ENCODE results near the gene ZNF837. TPM values are rescaled to one million over a fixed set of nuclear protein-coding genes. Genes with fewer than 3 reads are reported as not detected.
A peak's percentile ranks its signal among the peaks of the same experiment; 100 is the strongest.
"Not testable (repeated sequence)": the region's sequence is repeated elsewhere in the genome, so short reads cannot be mapped to it uniquely, and the experiment has no call there.

Gene ZNF837
- 1 to 10 TPM in 1 of 2 experiments, under 1 TPM in 1; 0.98 to 1.2 TPM for total RNA-seq

DNA sequence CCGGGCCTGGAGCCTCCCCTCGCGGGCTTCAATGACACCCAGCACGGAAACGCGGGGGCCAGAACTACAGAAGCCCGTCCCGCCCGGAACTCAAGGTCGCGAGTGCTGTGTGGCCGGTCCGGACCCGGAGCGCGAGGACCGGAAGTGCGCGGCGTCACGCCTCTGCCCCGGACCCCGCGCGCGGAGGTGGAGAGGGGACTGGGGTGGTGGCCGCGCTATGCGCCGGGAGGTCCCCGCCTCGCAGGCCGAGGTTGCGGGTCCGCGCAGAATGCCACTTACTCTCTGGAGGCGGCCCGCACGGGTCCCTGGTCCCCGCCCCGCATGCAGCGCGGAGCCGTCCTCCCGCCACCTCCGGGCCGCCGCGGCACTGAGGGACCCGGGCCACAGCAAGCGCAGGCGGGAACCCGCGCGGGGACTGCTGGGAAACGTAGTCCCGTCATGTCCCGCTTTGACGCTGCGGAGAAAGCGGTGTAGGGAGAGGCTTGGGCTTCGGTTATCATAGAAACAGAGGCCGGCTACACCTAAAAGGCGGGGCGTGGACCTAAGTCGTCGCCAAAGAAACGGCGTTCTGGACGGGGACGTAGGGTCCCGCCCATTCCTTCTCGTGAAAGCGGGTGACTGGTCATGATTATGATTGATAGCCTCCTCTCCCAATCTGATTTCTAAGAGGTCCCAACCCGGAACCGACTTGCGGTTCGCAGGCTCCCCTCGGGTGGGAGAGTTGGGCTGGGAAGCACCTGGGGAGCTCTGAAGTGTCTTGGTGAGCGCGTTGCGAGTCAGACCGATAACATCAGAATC lies at the start of gene ZNF837:
ZNF837 (minus strand) TSS at position 369 of the 798 bp plus-strand sequence. CDS start 11,698 bp downstream, outside the sequence.
- H3K36me3 Mint-ChIP-seq, result no peaks in the 10 kb centered on the region
- H3K4me1 Mint-ChIP-seq, result peaks cover 32% of the 10 kb centered on the region
- DNase-seq (peak; percentile 99), ATAC-seq (peak; percentile 89)
- CTCF ChIA-PET, result interaction anchor here (0.8 kb wide), 1 partner anchor 139 kb away, joined by 3 read pairs; the partner anchor contains the start of gene ZBTB45
- H3K27me3 Mint-ChIP-seq, result no peaks in the 10 kb centered on the region
- peak within 1 kb of the TSS; percentile 93 for H3K27ac Mint-ChIP-seq
- peak within 1 kb of the TSS; percentile 93 for H3K4me3 Mint-ChIP-seq
- no peaks in the 10 kb centered on the region for H3K9me3 Mint-ChIP-seq (ENCODE audit: low read depth)

DNA sequence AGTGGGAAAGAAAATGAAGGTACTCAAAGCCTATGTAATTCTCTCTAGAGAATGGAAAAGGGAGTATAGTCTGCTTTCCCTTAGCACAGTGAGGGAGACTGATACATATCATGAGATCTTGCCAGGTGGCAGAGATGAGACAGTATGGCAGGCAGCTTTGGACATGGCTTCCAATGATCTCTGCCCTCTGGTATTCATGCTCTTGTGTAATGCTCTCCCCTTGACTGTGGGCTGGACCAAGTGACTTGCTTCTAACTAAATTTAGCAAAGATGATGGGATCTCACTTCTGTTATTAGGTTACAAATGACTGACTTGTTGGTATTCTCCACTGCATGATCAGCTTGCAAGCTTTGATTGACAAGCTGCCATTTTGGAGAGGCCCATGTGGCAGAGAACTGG lies 48.9 kb upstream of the ZNF837 start:
- no peak overlapping the region for H3K27ac Mint-ChIP-seq
- peaks cover 32% of the 10 kb centered on the region for H3K9me3 Mint-ChIP-seq (ENCODE audit: low read depth)
- ATAC-seq (no peak), DNase-seq (no peak)
- no peak overlapping the region for H3K4me3 Mint-ChIP-seq
- CTCF ChIA-PET, result interaction anchor here (1.0 kb wide), 1 partner anchor 11 kb away, joined by 3 read pairs; no protein-coding TSS in a partner anchor
- peaks cover 50% of the 10 kb centered on the region for H3K36me3 Mint-ChIP-seq
- no peaks in the 10 kb centered on the region for H3K27me3 Mint-ChIP-seq
- no peaks in the 10 kb centered on the region for H3K4me1 Mint-ChIP-seq

DNA sequence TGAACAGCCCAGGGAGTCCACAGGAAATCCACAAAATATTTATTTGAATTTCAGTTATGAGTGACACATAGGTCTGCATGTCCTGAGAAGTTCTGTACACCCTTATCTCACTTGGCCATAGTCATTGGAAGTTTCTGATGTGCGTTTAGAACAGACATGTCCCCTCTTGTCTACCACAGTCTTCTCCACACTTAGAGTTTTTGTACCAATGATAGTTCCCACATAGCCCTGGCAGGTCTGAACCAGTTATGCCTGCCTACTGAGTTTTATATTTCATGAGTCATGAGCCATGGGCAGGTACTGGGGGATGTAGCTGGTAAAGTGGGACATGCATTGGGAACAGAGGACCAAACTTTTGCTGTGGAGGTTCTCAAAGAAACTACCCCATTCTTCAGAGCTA lies 47.8 kb upstream of the ZNF837 start:
- CTCF ChIA-PET, result no interaction called here
- Mint-ChIP-seq H3K9me3 (ENCODE audit: low read depth) (peaks cover 29% of the 10 kb centered on the region), H3K4me1 (no peaks in the 10 kb centered on the region)

DNA sequence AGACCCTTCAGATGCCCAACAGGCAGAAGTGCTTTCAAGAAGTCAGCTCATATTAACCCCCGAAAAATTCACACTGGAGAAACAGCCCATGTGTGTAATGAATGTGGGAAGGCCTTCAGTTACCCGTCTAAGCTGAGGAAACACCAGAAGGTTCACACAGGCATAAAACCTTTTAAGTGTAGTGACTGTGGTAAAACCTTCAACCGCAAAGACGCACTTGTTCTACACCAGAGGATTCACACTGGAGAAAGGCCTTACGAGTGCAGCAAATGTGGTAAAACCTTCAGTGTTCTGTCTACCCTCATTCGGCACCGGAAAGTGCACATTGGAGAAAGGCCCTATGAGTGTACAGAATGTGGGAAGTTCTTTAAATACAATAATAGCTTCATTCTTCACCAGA lies 36.2 kb upstream of the ZNF837 start:
- CTCF ChIA-PET, result interaction anchor here (1.9 kb wide), 1 partner anchor 102 kb away, joined by 4 read pairs; no protein-coding TSS in a partner anchor
- H3K27ac Mint-ChIP-seq, result no peak overlapping the region
- H3K36me3 Mint-ChIP-seq, result peaks cover 59% of the 10 kb centered on the region

More for the DNA sequence above, 47.8 kb upstream of the ZNF837 start:
- H3K4me3 Mint-ChIP-seq, result no peak overlapping the region
- H3K36me3 Mint-ChIP-seq, result peaks cover 42% of the 10 kb centered on the region
- H3K27ac Mint-ChIP-seq, result no peak overlapping the region
- ATAC-seq, result no peak
- no peak for DNase-seq
- H3K27me3 Mint-ChIP-seq, result no peaks in the 10 kb centered on the region

DNA sequence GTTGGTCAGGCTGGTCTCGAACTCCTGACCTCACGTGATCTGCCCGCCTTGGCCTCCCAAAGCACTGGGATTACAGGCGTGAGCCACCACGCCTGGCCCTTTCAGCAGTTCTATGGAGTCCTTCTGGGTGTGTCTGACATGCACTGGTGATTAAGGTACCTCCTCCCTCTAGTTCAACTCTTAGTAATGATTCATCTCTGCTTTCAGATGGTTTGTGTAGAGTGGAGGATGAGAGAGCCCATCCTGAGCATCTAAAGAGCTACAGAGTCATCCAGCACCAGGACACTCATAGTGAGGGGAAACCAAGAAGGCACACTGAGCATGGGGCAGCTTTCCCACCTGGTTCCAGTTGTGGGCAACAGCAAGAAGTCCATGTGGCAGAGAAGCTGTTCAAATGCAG lies 35.8 kb upstream of the ZNF837 start:
- no peak for DNase-seq
- Mint-ChIP-seq H3K27ac (no peak overlapping the region), H3K4me3 (no peak overlapping the region), H3K27me3 (no peaks in the 10 kb centered on the region), H3K4me1 (peaks cover 1% of the 10 kb centered on the region), H3K9me3 (ENCODE audit: low read depth) (peaks cover 11% of the 10 kb centered on the region), H3K36me3 (peaks cover 57% of the 10 kb centered on the region)
- CTCF ChIA-PET, result no interaction called here
- ATAC-seq, result no peak

More for the DNA sequence above, 36.2 kb upstream of the ZNF837 start:
- H3K4me1 Mint-ChIP-seq, result peaks cover 1% of the 10 kb centered on the region
- peaks cover 11% of the 10 kb centered on the region for H3K9me3 Mint-ChIP-seq (ENCODE audit: low read depth)
- no peak for DNase-seq
- no peak for ATAC-seq
- no peaks in the 10 kb centered on the region for H3K27me3 Mint-ChIP-seq
- H3K4me3 Mint-ChIP-seq, result no peak overlapping the region

DNA sequence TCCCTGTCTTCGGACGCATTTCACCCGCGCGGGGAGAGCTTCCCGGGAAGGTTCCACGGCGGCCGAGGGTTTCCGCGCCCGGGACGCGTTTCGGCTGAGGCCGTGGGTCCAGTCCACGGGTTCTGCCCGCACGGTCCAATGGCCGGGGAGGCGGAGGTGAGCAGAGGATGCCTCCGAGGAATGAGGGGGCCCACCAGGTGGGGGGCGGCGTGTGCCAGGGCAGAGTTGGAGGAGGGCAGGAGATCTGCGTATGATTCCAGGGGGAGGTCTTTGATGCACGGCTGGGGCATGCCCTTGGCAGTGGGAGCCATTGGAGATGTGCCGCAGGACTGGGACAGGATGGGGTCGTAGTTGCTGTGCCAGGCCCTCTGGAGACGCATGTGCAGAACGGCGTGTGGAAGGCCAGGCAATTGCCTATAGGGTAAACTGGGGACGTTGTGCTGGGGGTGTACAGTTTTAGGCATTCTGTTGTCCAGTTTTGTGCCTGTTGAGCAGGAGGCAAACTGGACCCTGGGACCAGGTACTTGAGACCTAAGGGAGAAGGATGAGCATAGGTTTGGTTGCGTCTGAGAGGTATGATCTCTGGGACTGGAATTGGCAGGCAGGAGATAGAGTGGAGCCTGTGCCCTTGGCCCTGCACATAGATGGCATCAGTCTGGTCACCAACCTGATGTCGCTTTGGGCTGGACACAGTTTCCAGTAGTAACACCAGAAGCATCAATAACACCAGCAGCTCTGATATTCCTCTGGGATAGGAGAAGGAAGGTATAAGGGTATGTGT lies 28.4 kb upstream of the ZNF837 start:
- Mint-ChIP-seq H3K27me3 (no peaks in the 10 kb centered on the region), H3K36me3 (peaks cover 11% of the 10 kb centered on the region), H3K4me3 (peak overlapping the region; percentile 96), H3K4me1 (peaks cover 31% of the 10 kb centered on the region), H3K27ac (peak overlapping the region; percentile 48), H3K9me3 (ENCODE audit: low read depth) (no peaks in the 10 kb centered on the region)
- CTCF ChIA-PET, result interaction anchor here (0.6 to 1.5 kb wide), 9 partner anchors 21 to 181 kb away, joined by 3 to 5 read pairs (median 3); partner anchors contain the start of genes ZBTB45, ZNF132, ZNF497 and ZNF544
- DNase-seq (peak; percentile 55), ATAC-seq (peak; percentile 11)

DNA sequence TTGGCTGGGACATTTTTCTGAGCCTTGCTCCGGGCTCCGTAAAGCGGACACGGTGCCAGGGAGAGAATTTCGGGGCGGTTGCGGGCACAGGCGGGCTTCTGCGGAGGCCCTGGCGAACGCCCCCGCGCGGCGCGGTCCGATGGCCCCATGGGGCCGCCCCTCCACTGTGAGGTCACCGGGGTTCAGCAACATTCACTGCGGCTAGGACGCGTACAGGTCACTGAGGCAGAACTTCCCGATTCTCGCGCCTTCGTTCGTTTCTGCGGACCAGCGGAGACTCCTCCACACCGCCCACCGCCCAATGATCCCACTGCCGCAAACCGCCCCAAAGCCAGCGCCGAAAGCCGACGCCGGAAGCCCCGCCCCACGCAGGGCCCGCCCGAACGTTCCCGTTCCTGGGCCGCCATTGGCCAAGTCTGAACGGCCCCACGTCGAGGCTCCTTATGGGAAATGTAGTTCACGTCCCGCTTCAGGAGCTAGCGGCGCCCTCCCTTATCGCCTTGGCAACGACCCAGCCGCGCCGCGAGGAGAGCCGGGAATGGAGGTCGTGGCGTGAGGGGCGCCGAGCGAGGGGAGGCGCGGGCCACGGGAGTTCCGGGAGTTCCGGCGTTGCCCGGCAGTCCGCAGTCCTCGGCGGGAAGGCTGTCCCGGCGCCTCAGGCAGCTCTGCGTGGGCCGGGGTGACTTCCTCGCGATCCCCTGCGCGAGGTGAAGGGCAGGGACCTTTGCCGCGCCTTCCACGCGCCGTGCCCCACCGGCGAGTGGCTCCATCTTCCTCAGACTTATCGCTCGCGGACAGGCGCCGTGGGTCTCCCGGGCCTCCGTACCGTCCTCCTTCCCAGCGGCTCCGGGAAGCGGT lies 27.6 kb upstream of the ZNF837 start, which contains the start of gene ZNF584:
ZNF584 (plus strand) TSS at position 498 of the 858 bp plus-strand sequence. CDS start 499 bp downstream, outside the sequence.
- peaks cover 9% of the 10 kb centered on the region for H3K36me3 Mint-ChIP-seq
- peak within 1 kb of the TSS; percentile 93 for H3K27ac Mint-ChIP-seq
- ATAC-seq (peak; percentile 97), DNase-seq (peak; percentile 97)
- CTCF ChIA-PET, result interaction anchor here (0.6 to 1.4 kb wide), 8 partner anchors 21 to 111 kb away, joined by 3 to 5 read pairs (median 3); partner anchors contain the start of genes ZBTB45, ZNF132 and ZNF497
- H3K9me3 Mint-ChIP-seq (ENCODE audit: low read depth), result no peaks in the 10 kb centered on the region
- peaks cover 35% of the 10 kb centered on the region for H3K4me1 Mint-ChIP-seq
- H3K27me3 Mint-ChIP-seq, result no peaks in the 10 kb centered on the region
- peak within 1 kb of the TSS; percentile 96 for H3K4me3 Mint-ChIP-seq

DNA sequence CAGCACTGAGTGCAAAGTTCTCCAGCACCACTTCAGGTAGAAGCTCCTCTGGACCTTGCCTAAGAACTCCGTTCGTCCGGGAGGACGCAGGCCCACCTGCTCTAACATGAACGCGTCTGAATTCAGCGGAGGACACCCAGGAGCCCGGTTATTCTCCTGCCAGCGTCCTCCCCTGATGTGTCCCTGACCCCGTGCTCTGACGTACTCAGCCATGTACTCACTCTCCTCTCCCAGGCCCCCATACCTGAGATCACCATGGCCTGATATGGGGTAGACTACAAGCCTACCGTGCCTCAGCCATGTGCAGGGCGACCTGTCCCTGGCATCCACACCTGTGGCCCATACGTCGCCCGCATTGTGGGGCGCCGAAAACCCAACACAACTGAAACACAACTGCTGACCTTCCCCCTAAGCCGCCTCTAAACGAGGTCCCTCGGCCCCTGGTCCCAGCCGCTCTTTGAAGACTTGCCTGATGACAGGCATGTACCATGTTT lies 26.9 kb upstream of the ZNF837 start:
- Mint-ChIP-seq H3K27ac (peak overlapping the region; percentile 93), H3K36me3 (peaks cover 6% of the 10 kb centered on the region), H3K27me3 (no peaks in the 10 kb centered on the region), H3K9me3 (ENCODE audit: low read depth) (no peaks in the 10 kb centered on the region), H3K4me1 (peaks cover 38% of the 10 kb centered on the region), H3K4me3 (peak overlapping the region; percentile 96)
- ATAC-seq, result no peak
- CTCF ChIA-PET, result interaction anchor here (0.6 to 1.4 kb wide), 6 partner anchors 20 to 112 kb away, joined by 3 to 5 read pairs (median 3); partner anchors contain the start of genes ZBTB45, ZNF132 and ZNF497
- no peak for DNase-seq

DNA sequence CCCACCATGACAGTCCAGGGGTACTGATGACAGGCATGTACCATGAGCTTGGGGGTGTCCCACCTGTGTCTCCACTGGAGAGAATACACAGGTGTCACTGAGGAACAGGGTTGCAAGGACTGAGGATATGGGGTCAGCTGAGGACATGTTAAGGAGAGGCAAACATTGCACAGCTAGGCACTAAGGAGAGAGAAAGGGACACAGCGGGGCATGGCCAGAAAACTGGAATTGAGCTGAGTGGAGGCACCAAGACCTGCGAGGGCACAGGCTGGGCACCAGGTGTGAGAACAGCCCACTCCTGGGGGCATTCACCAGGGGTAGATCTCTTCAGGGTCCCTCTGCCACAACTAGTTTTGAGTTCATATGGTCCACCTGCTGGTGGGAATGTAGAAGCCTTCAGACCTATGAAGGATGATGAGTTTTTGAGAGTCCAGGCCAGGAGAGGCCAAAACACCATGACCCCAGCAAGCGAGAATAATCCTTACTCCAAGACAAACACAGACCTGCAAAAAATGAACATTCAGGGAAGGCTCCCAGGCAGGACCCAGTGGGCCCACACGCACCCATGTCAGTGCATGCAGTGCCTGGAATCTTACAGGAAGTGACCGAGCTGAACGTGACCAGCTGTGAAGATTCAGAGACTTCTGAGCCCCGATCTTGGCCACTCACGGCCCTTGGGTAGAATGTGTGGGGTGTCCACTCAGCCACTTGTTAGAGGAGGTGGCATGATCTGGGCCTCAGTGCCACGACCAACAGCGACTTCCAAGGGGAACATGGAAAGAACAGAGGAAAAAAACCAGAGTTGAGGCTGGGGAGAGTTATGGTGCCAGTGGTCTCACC lies 26.2 kb upstream of the ZNF837 start:
- CTCF ChIA-PET, result no interaction called here
- ATAC-seq, result no peak
- H3K27ac Mint-ChIP-seq, result peak overlapping the region; percentile 93
- no peaks in the 10 kb centered on the region for H3K27me3 Mint-ChIP-seq
- DNase-seq, result no peak
- H3K36me3 Mint-ChIP-seq, result peaks cover 3% of the 10 kb centered on the region
- H3K9me3 Mint-ChIP-seq (ENCODE audit: low read depth), result no peaks in the 10 kb centered on the region
- peak overlapping the region; percentile 96 for H3K4me3 Mint-ChIP-seq
- peaks cover 42% of the 10 kb centered on the region for H3K4me1 Mint-ChIP-seq

DNA sequence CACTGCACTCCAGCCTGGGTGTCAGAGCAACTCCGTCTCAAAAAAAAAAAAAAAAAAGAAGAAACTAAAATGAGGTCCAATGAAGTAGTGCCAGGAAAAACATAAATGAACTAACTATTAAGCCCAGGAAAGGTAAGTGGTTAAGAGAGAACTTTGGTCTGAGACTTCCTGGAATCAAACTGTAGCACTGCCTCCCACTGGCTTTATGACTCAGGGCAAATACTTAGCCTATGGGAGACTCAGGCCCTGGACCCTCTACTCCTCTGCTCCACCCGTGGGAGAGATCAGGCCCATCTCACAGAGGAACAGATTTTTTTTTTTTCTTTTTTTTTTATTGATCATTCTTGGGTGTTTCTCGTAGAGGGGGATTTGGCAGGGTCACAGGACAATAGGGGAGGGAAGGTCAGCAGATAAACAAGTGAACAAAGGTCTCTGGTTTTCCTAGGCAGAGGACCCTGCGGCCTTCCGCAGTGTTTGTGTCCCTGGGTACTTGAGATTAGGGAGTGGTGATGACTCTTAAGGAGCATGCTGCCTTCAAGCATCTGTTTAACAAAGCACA lies 23.2 kb upstream of the ZNF837 start:
- not testable (repeated sequence) for H3K27ac Mint-ChIP-seq; ATAC-seq; H3K27me3 Mint-ChIP-seq; H3K4me3 Mint-ChIP-seq; H3K9me3 Mint-ChIP-seq (ENCODE audit: low read depth); DNase-seq; H3K36me3 Mint-ChIP-seq
- CTCF ChIA-PET, result interaction anchor here (0.5 to 0.8 kb wide), 2 partner anchors 69 to 209 kb away, joined by 3 to 4 read pairs; no protein-coding TSS in a partner anchor
- peaks cover 49% of the 10 kb centered on the region for H3K4me1 Mint-ChIP-seq

DNA sequence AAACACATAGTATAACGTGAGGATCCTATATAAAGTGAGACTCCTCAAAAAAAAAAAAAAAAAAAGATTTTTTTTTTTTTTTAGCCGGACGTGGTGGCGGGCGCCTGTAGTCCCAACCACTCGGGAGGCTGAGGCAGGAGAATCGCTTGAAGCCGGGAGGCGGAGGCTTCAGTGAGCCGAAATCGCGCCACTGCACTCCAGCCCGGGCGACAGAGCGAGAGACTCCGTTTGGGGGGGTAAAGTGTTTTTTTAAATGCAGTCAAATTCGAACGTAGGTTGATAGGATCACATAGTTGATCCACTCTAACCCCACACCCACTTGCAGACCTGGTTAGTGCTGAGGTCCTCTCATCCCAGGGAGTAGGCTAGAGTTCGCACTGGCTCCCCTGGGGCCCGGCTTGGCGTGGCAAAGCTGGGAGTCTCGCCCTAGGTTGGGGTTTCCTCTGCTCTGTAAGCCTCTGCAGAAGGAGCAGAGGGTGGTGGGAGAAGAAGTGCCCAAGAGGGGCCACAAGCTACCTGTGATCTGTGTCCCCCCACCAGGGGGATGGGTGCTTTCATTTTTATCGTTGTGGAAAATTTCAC lies 21.1 kb upstream of the ZNF837 start:
- CTCF ChIA-PET, result no interaction called here
- H3K27me3 Mint-ChIP-seq, result peaks cover 7% of the 10 kb centered on the region
- H3K27ac Mint-ChIP-seq, result peak overlapping the region; percentile 91
- no peak for ATAC-seq
- H3K36me3 Mint-ChIP-seq, result no peaks in the 10 kb centered on the region
- no peaks in the 10 kb centered on the region for H3K9me3 Mint-ChIP-seq (ENCODE audit: low read depth)
- no peak for DNase-seq
- peaks cover 37% of the 10 kb centered on the region for H3K4me1 Mint-ChIP-seq
- peak overlapping the region; percentile 90 for H3K4me3 Mint-ChIP-seq
